Liver (tissue), 9 donors: ENCODE data around the gene LIPG. TPM values are rescaled to one million over a fixed set of nuclear protein-coding genes. Genes with fewer than 3 reads are reported as not detected.

Source experiments
- DNase-seq: peaks from one replicate; pipeline ENCODE4 v3.0.0-alpha.2; 2017; ENCODE audit warnings: low spot score
- H3K27ac ChIP-seq, 2 donors: one replicate each; pipeline ENCODE4 v1.7.0; 2013; ENCODE audit warnings: inconsistent platforms in 2 of 2, low read length in 2 of 2, control low read depth in 1 of 2, low read depth in 1 of 2, mild to moderate bottlenecking in 1 of 2
- H3K27me3 ChIP-seq, 4 donors: one replicate each; pipeline versions ENCODE4 v1.6.1 to v1.7.0; 2013; ENCODE audit warnings: low read length in 3 of 4, inconsistent platforms in 1 of 4, mild to moderate bottlenecking in 1 of 4, moderate library complexity in 1 of 4; ENCODE audit not compliant: control insufficient read depth in 4 of 4, insufficient read depth in 4 of 4
- H3K36me3 ChIP-seq, 4 donors: one replicate each; pipeline versions ENCODE4 v1.6.1 to v1.7.0; 2013; ENCODE audit warnings: low read length in 3 of 4, mild to moderate bottlenecking in 3 of 4, low read depth in 1 of 4, moderate library complexity in 1 of 4; ENCODE audit not compliant: control insufficient read depth in 4 of 4, insufficient read depth in 3 of 4
- H3K4me1 ChIP-seq, 4 donors: one replicate each; pipeline versions ENCODE4 v1.6.1 to v1.7.0; 2013; ENCODE audit warnings: low read length in 3 of 4, mild to moderate bottlenecking in 3 of 4, moderate library complexity in 1 of 4; ENCODE audit not compliant: control insufficient read depth in 4 of 4, insufficient read depth in 4 of 4
- H3K4me3 ChIP-seq, 3 donors: one replicate each; pipeline versions ENCODE4 v1.6.1 to v1.7.0; 2013; ENCODE audit warnings: low read length in 3 of 3, control low read depth in 1 of 3, low read depth in 1 of 3, mild to moderate bottlenecking in 1 of 3
- H3K9ac ChIP-seq, 2 donors: one replicate each; pipeline ENCODE4 v1.7.0; 2013; ENCODE audit warnings: low read length in 2 of 2, mild to moderate bottlenecking in 2 of 2, moderate library complexity in 2 of 2, control low read depth in 1 of 2, low read depth in 1 of 2
- H3K9me3 ChIP-seq, 4 donors: one replicate each; pipeline versions ENCODE4 v1.6.1 to v1.7.0; 2013; ENCODE audit warnings: low read length in 3 of 4; ENCODE audit not compliant: control insufficient read depth in 4 of 4
- EGR1 ChIP-seq, 2 donors: IDR thresholded peaks; 2 replicates each; pipeline ENCODE4 v1.6.1; 2016 to 2018; ENCODE audit warnings: antibody characterized with exemption in 2 of 2, low read depth in 2 of 2
- FOXA2 ChIP-seq: IDR thresholded peaks from 2 replicates; pipeline ENCODE4 v1.6.1; 2016; ENCODE audit warnings: antibody characterized with exemption
- GABPA ChIP-seq, 2 donors: IDR thresholded peaks in 1 of 2; conservative IDR thresholded peaks in 1 of 2; 2 replicates each; pipeline ENCODE4 v1.6.1; 2016; ENCODE audit warnings: antibody characterized with exemption in 2 of 2, mild to moderate bottlenecking in 1 of 2, moderate library complexity in 1 of 2
- HNF4A ChIP-seq, 2 donors: conservative IDR thresholded peaks; 2 replicates each; pipeline ENCODE4 v1.6.1; 2016; ENCODE audit warnings: antibody characterized with exemption in 2 of 2, mild to moderate bottlenecking in 2 of 2
- HNF4G ChIP-seq: IDR thresholded peaks from 2 replicates; pipeline ENCODE4 v1.6.1; 2016; ENCODE audit warnings: antibody characterized with exemption
- NR2F2 ChIP-seq: IDR thresholded peaks from 2 replicates; pipeline ENCODE4 v1.6.1; 2016; ENCODE audit warnings: antibody characterized with exemption
- RAD21 ChIP-seq, 2 donors: IDR thresholded peaks; 2 replicates each; pipeline ENCODE4 v1.6.1; 2016; ENCODE audit warnings: antibody characterized with exemption in 2 of 2, mild to moderate bottlenecking in 2 of 2
- SP1 ChIP-seq: IDR thresholded peaks from 2 replicates; pipeline ENCODE4 v1.6.1; 2018; ENCODE audit warnings: antibody characterized with exemption, mild to moderate bottlenecking
- YY1 ChIP-seq: IDR thresholded peaks from 2 replicates; pipeline ENCODE4 v1.6.1; 2016; ENCODE audit warnings: antibody characterized with exemption, mild to moderate bottlenecking
- WGBS: extraction: QIAGEN DNeasy Blood & Tissue Kit; methylation state at CpG from one replicate; pipeline ENCODE4 v1.1.7; 2013; 5-methylcytosine and 5-hydroxymethylcytosine counted together
- polyA plus RNA-seq, 2 donors: library from polyadenylated mRNA; stranded (reverse) in 1 of 2; unstranded in 1 of 2; fragments of 200-250 nt in 1 of 2; fragments of >200 nt in 1 of 2; fragmentation: Nextera tagmentation in 1 of 2; extraction: Ambion mirVana in 1 of 2; gene quantifications; one replicate each; pipeline versions ENCODE4 v1.2.1 to v1.2.3, GENCODE V29; 2013 to 2015
- total RNA-seq, 2 donors: library from RNA; depleted of rRNA; stranded (reverse); fragments of >200 nt; gene quantifications; one replicate each; pipeline ENCODE4 v1.2.3, GENCODE V29; 2014
- TF ChIP-seq, protein P1 (sequence below): IDR thresholded peaks from 2 replicates; pipeline ENCODE4 v1.6.1; 2016; ENCODE audit warnings: antibody characterized with exemption, mild to moderate bottlenecking
- TF ChIP-seq, protein P2 (sequence below): fragments of 150-350 bp; IDR thresholded peaks from 2 replicates; pipeline ENCODE4 v1.5.1; 2017; ENCODE audit warnings: improper control_type of control experiment, low read depth, low read length; ENCODE audit not compliant: missing input control
- TF ChIP-seq, protein P3 (sequence below): IDR thresholded peaks from 2 replicates; pipeline ENCODE4 v1.6.1; 2016; ENCODE audit warnings: antibody characterized with exemption
- TF ChIP-seq, protein P4 (sequence below): IDR thresholded peaks from 2 replicates; pipeline ENCODE4 v1.6.1; 2016; ENCODE audit warnings: antibody characterized with exemption
- TF ChIP-seq, protein P5 (sequence below): IDR thresholded peaks from 2 replicates; pipeline ENCODE4 v1.6.1; 2016; ENCODE audit warnings: antibody characterized with exemption
- donor health status: healthy.
- donor health status: healthy.
- donor health status: healthy.
- donor health status: healthy.
- donor health status: healthy.

The LIPG gene
- total and polyA plus RNA-seq, 4 donors, result 2.8 to 150 (median 39.7) TPM

DNA sequence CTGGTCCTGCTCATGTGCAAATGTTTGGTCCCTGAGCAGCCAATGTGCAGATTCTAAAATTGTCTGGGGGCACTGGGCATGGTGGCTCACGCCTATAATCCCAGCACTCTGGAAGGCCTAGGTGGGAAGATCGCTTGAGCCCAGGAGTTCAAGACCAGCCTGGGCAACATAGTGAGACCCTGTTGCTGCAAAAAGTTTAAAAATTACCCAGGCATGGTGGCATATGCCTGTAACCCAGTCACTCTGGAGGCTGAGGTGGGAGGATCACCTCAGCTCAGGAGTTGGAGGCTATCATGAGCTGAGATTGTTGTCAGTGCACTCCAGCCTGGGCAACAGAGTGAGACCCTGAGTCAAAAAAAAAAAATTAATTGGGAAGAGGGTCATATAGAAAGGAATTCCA lies 5.1 kb downstream of the LIPG start:
- Histone ChIP-seq H3K27ac (no peak overlapping the region), H3K4me3 (no peak overlapping the region), H3K4me1 (peaks cover 0 to 25% (median 21%) of the 10 kb centered on the region in 4 donors), H3K27me3 (no peaks in the 10 kb centered on the region), H3K9me3 (no peaks in the 10 kb centered on the region), H3K36me3 (peaks cover 13 to 56% (median 42%) of the 10 kb centered on the region in 4 donors), H3K9ac (no peak overlapping the region)
- DNase-seq, result no peak
- TF ChIP-seq YY1, result no peak
- TF ChIP-seq, protein P1, sequence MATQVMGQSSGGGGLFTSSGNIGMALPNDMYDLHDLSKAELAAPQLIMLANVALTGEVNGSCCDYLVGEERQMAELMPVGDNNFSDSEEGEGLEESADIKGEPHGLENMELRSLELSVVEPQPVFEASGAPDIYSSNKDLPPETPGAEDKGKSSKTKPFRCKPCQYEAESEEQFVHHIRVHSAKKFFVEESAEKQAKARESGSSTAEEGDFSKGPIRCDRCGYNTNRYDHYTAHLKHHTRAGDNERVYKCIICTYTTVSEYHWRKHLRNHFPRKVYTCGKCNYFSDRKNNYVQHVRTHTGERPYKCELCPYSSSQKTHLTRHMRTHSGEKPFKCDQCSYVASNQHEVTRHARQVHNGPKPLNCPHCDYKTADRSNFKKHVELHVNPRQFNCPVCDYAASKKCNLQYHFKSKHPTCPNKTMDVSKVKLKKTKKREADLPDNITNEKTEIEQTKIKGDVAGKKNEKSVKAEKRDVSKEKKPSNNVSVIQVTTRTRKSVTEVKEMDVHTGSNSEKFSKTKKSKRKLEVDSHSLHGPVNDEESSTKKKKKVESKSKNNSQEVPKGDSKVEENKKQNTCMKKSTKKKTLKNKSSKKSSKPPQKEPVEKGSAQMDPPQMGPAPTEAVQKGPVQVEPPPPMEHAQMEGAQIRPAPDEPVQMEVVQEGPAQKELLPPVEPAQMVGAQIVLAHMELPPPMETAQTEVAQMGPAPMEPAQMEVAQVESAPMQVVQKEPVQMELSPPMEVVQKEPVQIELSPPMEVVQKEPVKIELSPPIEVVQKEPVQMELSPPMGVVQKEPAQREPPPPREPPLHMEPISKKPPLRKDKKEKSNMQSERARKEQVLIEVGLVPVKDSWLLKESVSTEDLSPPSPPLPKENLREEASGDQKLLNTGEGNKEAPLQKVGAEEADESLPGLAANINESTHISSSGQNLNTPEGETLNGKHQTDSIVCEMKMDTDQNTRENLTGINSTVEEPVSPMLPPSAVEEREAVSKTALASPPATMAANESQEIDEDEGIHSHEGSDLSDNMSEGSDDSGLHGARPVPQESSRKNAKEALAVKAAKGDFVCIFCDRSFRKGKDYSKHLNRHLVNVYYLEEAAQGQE, result no peak
- TF ChIP-seq NR2F2, result no peak
- no peak for TF ChIP-seq HNF4A (conservative IDR thresholded peaks at IDR 0.05)
- TF ChIP-seq, protein P2, sequence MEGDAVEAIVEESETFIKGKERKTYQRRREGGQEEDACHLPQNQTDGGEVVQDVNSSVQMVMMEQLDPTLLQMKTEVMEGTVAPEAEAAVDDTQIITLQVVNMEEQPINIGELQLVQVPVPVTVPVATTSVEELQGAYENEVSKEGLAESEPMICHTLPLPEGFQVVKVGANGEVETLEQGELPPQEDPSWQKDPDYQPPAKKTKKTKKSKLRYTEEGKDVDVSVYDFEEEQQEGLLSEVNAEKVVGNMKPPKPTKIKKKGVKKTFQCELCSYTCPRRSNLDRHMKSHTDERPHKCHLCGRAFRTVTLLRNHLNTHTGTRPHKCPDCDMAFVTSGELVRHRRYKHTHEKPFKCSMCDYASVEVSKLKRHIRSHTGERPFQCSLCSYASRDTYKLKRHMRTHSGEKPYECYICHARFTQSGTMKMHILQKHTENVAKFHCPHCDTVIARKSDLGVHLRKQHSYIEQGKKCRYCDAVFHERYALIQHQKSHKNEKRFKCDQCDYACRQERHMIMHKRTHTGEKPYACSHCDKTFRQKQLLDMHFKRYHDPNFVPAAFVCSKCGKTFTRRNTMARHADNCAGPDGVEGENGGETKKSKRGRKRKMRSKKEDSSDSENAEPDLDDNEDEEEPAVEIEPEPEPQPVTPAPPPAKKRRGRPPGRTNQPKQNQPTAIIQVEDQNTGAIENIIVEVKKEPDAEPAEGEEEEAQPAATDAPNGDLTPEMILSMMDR, result no peak
- no peak for TF ChIP-seq RAD21 (IDR thresholded peaks at IDR 0.05)
- TF ChIP-seq, protein P3, sequence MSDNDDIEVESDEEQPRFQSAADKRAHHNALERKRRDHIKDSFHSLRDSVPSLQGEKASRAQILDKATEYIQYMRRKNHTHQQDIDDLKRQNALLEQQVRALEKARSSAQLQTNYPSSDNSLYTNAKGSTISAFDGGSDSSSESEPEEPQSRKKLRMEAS, result no peak
- 96% methylated on average over 2 of the region's 2 CpGs for WGBS

DNA sequence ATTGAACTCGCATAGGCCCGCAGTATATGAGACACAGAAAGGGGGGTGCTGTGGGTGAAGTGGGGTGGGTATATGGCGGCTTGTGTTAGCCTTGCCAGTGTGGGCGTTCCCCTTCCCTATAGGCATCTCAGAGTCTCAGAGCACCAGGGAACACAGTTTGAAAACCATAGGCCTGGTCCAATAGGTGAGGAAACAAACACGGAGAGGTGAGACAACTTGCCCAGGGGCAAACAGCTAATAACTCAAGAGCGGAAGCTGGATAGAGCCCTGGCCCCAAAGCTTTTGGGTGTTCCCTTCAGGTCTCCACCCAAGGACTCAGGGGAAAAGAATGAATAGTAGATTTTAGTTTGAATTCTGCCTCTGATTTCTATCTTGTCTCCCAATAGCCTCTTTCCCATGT lies 7.9 kb downstream of the LIPG start:
- H3K36me3 ChIP-seq, result peaks cover 19 to 80% (median 59%) of the 10 kb centered on the region in 4 donors
- H3K9me3 ChIP-seq, result no peaks in the 10 kb centered on the region
- no peak overlapping the region for H3K4me3 ChIP-seq
- no peak for TF ChIP-seq YY1
- no peak for DNase-seq
- H3K27me3 ChIP-seq, result no peaks in the 10 kb centered on the region
- H3K9ac ChIP-seq, result no peak overlapping the region
- peaks cover 0 to 22% (median 18%) of the 10 kb centered on the region in 4 donors for H3K4me1 ChIP-seq
- WGBS, result 93% methylated on average over 6 of the region's 6 CpGs
- no peak overlapping the region for H3K27ac ChIP-seq

DNA sequence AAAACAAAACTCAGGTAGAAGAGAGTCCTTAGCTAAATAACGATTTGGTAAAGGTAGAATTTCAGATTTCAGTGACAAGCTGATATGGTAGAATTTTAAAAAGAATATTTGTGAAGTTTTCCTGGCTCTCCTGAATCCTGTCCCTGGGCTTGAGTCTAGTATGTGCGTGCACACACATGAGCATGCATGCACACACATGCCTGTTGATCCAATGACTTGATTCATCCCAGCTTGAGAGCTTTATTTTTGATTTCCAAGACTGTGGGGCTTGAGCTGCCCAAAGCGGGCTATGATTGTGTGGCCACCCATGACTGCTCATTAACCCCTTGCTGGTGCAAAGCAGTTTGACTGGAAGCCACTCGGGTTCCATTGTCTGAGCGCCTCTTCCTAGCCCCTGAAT lies 9.0 kb downstream of the LIPG start:
- no peak overlapping the region for H3K9ac ChIP-seq
- peaks cover 22 to 88% (median 66%) of the 10 kb centered on the region in 4 donors for H3K36me3 ChIP-seq
- H3K27me3 ChIP-seq, result no peaks in the 10 kb centered on the region
- WGBS, result 91% methylated on average over 5 of the region's 5 CpGs
- no peaks in the 10 kb centered on the region for H3K9me3 ChIP-seq
- H3K4me3 ChIP-seq, result no peak overlapping the region
- DNase-seq, result no peak
- no peak overlapping the region for H3K27ac ChIP-seq
- TF ChIP-seq, protein P4, sequence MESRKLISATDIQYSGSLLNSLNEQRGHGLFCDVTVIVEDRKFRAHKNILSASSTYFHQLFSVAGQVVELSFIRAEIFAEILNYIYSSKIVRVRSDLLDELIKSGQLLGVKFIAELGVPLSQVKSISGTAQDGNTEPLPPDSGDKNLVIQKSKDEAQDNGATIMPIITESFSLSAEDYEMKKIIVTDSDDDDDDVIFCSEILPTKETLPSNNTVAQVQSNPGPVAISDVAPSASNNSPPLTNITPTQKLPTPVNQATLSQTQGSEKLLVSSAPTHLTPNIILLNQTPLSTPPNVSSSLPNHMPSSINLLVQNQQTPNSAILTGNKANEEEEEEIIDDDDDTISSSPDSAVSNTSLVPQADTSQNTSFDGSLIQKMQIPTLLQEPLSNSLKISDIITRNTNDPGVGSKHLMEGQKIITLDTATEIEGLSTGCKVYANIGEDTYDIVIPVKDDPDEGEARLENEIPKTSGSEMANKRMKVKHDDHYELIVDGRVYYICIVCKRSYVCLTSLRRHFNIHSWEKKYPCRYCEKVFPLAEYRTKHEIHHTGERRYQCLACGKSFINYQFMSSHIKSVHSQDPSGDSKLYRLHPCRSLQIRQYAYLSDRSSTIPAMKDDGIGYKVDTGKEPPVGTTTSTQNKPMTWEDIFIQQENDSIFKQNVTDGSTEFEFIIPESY, result no peak
- TF ChIP-seq HNF4A (conservative IDR thresholded peaks at IDR 0.05) (no peak), RAD21 (IDR thresholded peaks at IDR 0.05) (no peak), FOXA2 (no peak), GABPA (IDR thresholded peaks at IDR 0.05 in 1 of 2, conservative IDR thresholded peaks at IDR 0.05 in 1 of 2) (no peak), NR2F2 (no peak), EGR1 (IDR thresholded peaks at IDR 0.05; ENCODE audit: low read depth in 2 of 2) (no peak), HNF4G (no peak), SP1 (no peak)
- TF ChIP-seq, protein P1, result no peak
- TF ChIP-seq, protein P5, sequence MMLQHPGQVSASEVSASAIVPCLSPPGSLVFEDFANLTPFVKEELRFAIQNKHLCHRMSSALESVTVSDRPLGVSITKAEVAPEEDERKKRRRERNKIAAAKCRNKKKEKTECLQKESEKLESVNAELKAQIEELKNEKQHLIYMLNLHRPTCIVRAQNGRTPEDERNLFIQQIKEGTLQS, result no peak
- peaks cover 0 to 13% (median 9%) of the 10 kb centered on the region in 4 donors for H3K4me1 ChIP-seq
